GM06990 (cell line): ENCODE measurements around the gene HERC2.

Experiments used
- DNase-seq: peaks from one replicate; pipeline ENCODE4 v3.0.0-alpha.2; 2011; ENCODE audit not compliant: insufficient read length; ENCODE audit errors: extremely low read depth
- H3K27me3 ChIP-seq: replicated peaks from 2 replicates; pipeline ENCODE4 v1.6.0; 2011; ENCODE audit warnings: low read length; ENCODE audit not compliant: control insufficient read depth, insufficient read depth
- H3K36me3 ChIP-seq: 2 replicates; pipeline ENCODE4 v1.5.1; 2011; ENCODE audit warnings: low read length; ENCODE audit not compliant: control insufficient read depth, insufficient read depth
- H3K4me3 ChIP-seq: replicated peaks from 2 replicates; pipeline ENCODE4 v1.5.1; 2011; ENCODE audit warnings: low read depth, mild to moderate bottlenecking, control low read depth, low read length
- TF ChIP-seq, protein P1 (sequence below): IDR thresholded peaks from 2 replicates; pipeline ENCODE4 v1.5.1; 2011; ENCODE audit warnings: low read length, control low read depth, mild to moderate bottlenecking, inconsistent platforms; ENCODE audit not compliant: insufficient read depth, poor library complexity, severe bottlenecking

Gene HERC2

DNA sequence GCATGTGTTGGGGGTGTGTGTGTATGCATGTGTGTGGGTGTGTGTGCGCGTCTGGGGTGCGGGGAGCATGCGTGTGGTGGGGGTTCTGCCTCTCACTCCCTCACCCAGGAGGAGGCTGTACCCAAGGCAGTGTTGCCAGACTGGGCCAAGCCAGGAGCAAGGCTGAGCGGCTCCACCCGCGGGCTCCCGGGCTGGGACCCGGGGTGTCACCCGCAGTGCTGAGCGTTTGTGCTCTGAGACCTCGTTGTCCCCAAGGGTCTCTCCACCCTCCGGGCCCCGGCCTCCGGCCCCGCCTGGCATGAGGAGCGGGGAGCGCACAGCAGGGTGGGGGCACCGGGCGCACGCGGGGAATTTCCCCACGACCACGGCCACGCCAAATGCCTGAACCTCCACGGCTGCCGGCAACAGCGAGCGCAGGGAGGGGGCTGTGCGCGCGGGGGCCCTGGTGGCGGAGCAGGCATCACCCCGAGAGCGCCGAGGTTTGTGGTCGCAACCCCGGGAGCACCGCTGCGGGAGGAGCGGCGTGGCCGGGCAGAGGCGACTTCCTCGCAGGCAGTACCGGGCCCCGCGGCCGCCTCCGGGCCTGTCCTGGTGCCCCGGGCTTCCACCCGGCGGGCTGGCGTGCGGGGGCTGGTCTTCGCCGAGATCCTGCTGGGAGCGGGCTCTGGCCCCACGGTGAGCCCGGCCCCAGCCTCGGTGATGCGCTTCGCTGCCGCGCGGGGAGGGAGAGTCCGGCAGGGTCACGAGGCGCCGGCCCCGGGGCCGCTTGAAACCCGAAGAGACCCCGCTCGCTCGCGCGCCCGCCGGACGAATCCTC is 215.5 kb downstream of the HERC2 start:
- TF ChIP-seq, protein P1, sequence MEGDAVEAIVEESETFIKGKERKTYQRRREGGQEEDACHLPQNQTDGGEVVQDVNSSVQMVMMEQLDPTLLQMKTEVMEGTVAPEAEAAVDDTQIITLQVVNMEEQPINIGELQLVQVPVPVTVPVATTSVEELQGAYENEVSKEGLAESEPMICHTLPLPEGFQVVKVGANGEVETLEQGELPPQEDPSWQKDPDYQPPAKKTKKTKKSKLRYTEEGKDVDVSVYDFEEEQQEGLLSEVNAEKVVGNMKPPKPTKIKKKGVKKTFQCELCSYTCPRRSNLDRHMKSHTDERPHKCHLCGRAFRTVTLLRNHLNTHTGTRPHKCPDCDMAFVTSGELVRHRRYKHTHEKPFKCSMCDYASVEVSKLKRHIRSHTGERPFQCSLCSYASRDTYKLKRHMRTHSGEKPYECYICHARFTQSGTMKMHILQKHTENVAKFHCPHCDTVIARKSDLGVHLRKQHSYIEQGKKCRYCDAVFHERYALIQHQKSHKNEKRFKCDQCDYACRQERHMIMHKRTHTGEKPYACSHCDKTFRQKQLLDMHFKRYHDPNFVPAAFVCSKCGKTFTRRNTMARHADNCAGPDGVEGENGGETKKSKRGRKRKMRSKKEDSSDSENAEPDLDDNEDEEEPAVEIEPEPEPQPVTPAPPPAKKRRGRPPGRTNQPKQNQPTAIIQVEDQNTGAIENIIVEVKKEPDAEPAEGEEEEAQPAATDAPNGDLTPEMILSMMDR = no peak
- peak overlapping the region; percentile 47 for H3K4me3 ChIP-seq
- no peaks in the 10 kb centered on the region; the same call in none of the 2 replicates for H3K27me3 ChIP-seq
- no peak for DNase-seq
- no peaks in the 10 kb centered on the region for H3K36me3 ChIP-seq

DNA sequence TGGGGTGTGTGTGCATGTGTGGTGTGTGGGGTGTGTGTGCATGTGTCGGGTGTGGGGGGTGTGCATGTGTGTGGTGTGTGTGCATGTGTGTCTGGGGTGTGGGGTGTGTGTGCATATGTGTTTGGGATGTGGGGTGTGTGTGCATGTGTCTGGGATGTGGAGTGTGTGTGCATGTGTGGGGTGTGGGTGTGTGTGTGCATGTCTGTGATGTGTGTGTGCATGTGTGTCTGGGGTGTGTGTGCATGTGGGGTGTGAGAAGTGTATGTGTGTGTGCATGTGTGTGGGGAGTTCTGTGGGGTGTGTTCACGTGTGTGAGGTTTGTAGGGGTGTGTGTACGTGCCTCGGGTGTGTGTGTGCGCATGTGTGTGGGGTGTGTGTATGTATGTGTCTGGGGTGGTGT is 216.2 kb downstream of the HERC2 start:
- DNase-seq = no peak
- Histone ChIP-seq H3K4me3 (no peak overlapping the region), H3K27me3 (no peaks in the 10 kb centered on the region; the same call in none of the 2 replicates), H3K36me3 (no peaks in the 10 kb centered on the region)
- TF ChIP-seq, protein P1 = no peak

DNA sequence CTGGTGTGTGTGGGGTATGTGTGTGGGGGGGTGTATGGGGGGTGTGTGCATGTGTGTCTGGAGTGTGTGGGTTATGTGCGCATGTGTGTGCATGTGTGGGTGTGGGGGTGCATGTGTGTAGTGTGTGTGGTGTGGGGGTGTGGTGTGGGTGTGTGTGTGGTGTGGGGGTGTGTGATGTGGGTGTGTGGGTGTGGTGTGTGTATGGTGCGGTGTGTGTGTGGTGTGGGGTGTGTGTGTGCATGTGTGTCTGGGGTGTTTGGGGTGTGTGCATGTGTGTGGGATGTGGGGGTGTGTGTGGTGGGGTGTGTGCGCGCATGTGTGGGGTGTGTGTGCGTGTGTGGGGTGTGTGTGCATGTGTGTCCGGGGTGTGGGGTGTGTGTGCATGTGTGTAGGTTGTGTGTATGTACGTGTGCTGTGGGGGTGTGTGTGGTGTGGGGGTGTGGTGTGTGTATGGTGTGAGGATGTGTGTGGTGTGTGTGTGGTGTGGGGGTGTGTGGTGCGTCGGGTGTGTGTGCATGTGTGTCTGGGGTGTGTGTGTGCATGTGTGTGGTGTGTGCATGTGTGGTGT is 216.7 kb downstream of the HERC2 start:
- Histone ChIP-seq H3K27me3 (no peaks in the 10 kb centered on the region; the same call in none of the 2 replicates), H3K36me3 (no peaks in the 10 kb centered on the region), H3K4me3 (no peak overlapping the region)
- DNase-seq = no peak
- TF ChIP-seq, protein P1 = no peak

DNA sequence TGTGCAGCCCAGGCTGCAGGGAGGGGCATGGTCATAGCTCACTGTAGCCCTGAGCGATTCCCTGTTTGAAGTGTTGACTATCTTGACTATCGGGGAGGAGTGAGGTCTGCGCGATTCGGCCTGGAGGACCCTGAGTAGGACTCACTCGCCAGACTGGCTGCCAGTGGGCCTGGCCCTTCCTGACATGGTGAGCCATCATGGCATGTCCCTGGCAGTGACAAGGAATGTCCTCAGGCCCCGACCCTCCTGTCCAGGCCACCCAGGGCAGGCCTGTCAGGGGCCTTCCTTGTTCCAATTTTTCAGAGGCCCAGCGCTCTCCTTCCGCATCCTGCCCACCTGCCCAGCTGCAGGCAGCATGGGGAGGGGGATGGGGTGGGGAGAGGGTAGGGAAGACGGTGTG is 217.7 kb downstream of the HERC2 start:
- Histone ChIP-seq H3K27me3 (no peaks in the 10 kb centered on the region; the same call in none of the 2 replicates), H3K4me3 (no peak overlapping the region), H3K36me3 (no peaks in the 10 kb centered on the region)
- TF ChIP-seq, protein P1 = no peak
- DNase-seq = no peak

DNA sequence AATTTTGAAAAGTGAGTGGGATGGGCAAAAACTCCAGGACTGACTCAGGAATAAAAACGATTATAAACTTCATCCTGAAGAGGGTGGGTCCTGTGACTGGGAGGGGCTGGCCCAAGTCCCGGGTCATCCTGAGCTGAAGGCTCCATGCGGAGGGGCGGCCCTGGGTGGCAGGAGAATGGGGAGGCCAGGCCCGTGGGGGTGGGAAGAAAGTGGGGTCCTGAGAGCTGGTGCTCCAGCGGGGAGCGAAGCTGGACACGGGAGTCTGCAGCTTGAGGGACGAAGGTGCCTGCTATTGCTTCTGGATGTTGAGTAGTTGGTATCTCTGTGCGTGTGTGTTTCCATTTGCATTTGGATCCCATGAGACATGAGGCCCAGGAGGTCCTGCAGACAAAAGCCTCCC is 218.1 kb downstream of the HERC2 start:
- TF ChIP-seq, protein P1 = no peak
- H3K4me3 ChIP-seq = no peak overlapping the region
- no peak for DNase-seq
- H3K27me3 ChIP-seq = no peaks in the 10 kb centered on the region; the same call in none of the 2 replicates
- H3K36me3 ChIP-seq = no peaks in the 10 kb centered on the region
